Stomach smooth muscle (tissue), 2 donors: ENCODE results near the gene PNPLA6.
"Not testable (repeated sequence)": the region's sequence is repeated elsewhere in the genome, so short reads cannot be mapped to it uniquely, and the experiment has no call there.

Source experiments
- H3K27ac ChIP-seq: one replicate; pipeline ENCODE4 v1.7.0; 2013; ENCODE audit warnings: mild to moderate bottlenecking, low read length, inconsistent platforms
- H3K27me3 ChIP-seq, 2 donors: one replicate each; pipeline ENCODE4 v1.7.0; 2013; ENCODE audit warnings: low read length in 2 of 2; ENCODE audit not compliant: insufficient read depth in 2 of 2, control insufficient read depth in 1 of 2
- H3K36me3 ChIP-seq, 2 donors: one replicate each; pipeline ENCODE4 v1.7.0; 2013; ENCODE audit warnings: low read length in 2 of 2; ENCODE audit not compliant: control insufficient read depth in 2 of 2, insufficient read depth in 2 of 2
- H3K4me1 ChIP-seq: one replicate; pipeline ENCODE4 v1.7.0; 2013; ENCODE audit warnings: low read length; ENCODE audit not compliant: control insufficient read depth, insufficient read depth
- H3K4me3 ChIP-seq, 2 donors: one replicate each; pipeline ENCODE4 v1.7.0; 2013; ENCODE audit warnings: low read length in 2 of 2
- H3K9ac ChIP-seq, 2 donors: one replicate each; pipeline ENCODE4 v1.7.0; 2013; ENCODE audit warnings: low read length in 2 of 2, mild to moderate bottlenecking in 1 of 2
- H3K9me3 ChIP-seq, 2 donors: one replicate each; pipeline ENCODE4 v1.7.0; 2013; ENCODE audit warnings: low read length in 2 of 2; ENCODE audit not compliant: control insufficient read depth in 2 of 2
- donor health status: healthy.
- donor health status: Pancreatic carcinoma.

PNPLA6 gene

DNA sequence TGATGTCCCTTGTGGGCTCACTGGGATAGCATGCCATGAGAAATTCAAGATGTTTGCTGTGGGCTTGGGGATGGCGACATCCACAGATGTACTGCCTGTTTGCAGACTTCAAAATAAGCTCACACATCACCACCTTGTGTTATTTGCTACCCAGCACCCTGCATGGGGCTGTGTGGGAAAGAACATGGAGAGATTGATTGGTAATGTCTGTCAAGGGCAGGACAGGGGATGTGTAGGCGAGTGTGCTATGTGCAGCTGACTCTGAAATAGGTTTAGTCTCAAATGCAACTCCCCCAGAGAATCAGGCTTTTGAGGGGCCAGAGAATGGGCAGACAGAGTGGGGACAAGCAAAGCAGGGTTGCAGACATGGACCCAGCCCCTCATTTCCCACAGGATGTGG, 24.7 kb downstream of the PNPLA6 start:
- peaks cover 34 to 39% of the 10 kb centered on the region in 2 donors for H3K36me3 ChIP-seq
- H3K9ac ChIP-seq: no peak overlapping the region
- H3K4me3 ChIP-seq: no peak overlapping the region
- H3K9me3 ChIP-seq: no peaks in the 10 kb centered on the region
- H3K27ac ChIP-seq: no peak overlapping the region
- no peaks in the 10 kb centered on the region for H3K27me3 ChIP-seq
- H3K4me1 ChIP-seq: no peaks in the 10 kb centered on the region

DNA sequence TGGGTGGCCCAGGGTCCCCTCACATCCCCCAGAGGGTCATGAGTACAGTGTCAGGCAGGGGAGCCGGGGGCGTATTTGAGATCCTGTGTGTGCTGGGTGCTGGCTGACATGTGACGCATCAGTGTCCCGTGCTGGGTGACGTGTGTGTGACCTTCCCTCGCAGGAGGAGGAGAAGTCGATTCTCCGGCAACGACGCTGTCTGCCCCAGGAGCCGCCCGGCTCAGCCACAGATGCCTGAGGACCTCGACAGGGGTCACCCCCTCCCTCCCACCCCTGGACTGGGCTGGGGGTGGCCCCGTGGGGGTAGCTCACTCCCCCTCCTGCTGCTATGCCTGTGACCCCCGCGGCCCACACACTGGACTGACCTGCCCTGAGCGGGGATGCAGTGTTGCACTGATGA, 25.8 kb downstream of the PNPLA6 start:
- Histone ChIP-seq H3K36me3 (peaks cover 33 to 35% of the 10 kb centered on the region in 2 donors), H3K9ac (no peak overlapping the region), H3K27ac (no peak overlapping the region), H3K9me3 (no peaks in the 10 kb centered on the region), H3K4me3 (no peak overlapping the region), H3K4me1 (no peaks in the 10 kb centered on the region), H3K27me3 (no peaks in the 10 kb centered on the region)

DNA sequence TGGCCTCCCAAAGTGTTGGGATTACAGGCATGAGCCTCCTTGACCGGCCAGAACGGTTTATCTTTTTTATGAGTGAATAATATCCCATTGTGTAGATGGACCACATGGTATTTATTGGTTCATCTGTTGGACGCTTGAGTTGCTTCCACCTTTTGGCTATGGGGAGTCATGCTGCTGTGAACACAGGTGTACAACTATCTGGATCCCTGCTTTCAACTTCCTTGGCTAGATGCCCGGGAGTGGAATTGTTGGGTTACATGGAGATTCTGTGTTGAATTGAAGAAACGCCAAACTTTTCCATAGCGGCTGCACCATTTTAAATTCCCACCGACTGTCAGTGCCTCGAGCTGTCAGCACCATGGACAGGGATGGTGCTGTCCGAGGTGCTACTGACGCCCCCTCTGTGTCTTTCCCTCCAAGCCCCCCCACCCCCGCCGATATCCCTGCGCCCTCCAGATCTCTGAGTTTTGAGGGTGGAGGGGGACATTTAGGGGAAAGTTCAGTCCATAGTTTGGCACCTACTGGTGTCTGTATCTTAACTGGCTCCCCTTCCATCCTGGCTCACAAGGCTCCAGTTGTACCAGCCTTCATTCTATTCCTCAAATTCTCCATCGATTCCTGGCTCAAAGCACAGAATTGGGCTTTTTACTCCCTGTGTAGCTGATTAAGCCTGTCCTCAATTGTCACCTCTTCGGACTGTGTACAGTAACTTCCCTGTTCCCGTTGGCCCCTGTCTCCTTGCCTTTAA, 27.3 kb downstream of the PNPLA6 start:
- peaks cover 21 to 22% of the 10 kb centered on the region in 2 donors for H3K36me3 ChIP-seq
- no peak overlapping the region for H3K9ac ChIP-seq
- H3K9me3 ChIP-seq: no peaks in the 10 kb centered on the region
- no peak overlapping the region for H3K27ac ChIP-seq
- H3K4me1 ChIP-seq: no peaks in the 10 kb centered on the region
- no peaks in the 10 kb centered on the region for H3K27me3 ChIP-seq
- no peak overlapping the region for H3K4me3 ChIP-seq

DNA sequence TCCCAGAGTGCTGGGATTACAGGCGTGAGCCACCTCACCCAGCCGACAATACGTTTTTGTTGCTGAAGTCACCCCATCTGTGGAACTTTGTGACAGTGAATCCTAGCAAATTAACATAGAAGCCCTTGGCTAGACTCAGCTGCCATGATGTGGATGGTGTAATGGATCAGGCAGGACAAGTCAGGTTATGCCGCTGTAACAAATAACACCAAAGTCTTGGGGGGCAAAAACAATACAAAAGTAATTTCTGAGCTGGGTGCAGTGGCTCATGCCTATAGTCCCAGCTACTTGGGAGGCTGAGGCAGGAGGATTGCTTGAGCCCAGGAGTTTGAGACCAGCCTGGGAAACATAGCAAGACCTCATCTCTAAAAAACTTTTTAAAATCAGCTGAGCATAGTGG, 29.3 kb downstream of the PNPLA6 start:
- H3K9me3 ChIP-seq: no peaks in the 10 kb centered on the region
- H3K27ac ChIP-seq: no peak overlapping the region
- no peak overlapping the region for H3K4me3 ChIP-seq
- H3K9ac ChIP-seq: no peak overlapping the region
- H3K27me3 ChIP-seq: no peaks in the 10 kb centered on the region
- H3K36me3 ChIP-seq: peaks cover 6 to 10% of the 10 kb centered on the region in 2 donors
- H3K4me1 ChIP-seq: no peaks in the 10 kb centered on the region

DNA sequence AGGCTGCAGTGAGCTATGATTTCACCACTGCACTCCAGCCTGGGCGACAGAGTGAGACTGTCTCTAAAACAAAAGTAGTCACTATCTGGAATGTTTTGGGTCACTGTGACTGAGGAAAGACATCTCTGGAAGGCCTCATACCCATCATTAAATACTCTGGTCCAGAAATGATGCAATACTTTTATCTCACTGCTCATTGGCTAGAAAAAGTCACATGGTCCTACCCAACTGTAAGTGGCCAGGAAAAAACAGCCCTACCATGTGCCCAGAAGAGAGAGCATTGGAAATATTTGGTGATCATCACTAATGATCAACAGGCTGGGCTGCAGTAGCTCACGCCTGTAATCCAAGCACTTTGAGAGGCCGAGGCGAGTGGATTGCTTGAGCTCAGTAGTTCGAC, 29.8 kb downstream of the PNPLA6 start:
- Histone ChIP-seq H3K4me1 (no peaks in the 10 kb centered on the region), H3K27me3 (no peaks in the 10 kb centered on the region), H3K9ac (no peak overlapping the region), H3K36me3 (peaks cover 4 to 7% of the 10 kb centered on the region in 2 donors), H3K4me3 (no peak overlapping the region), H3K9me3 (no peaks in the 10 kb centered on the region), H3K27ac (no peak overlapping the region)

- no peak overlapping the region for H3K9ac ChIP-seq
- H3K4me3 ChIP-seq: no peak overlapping the region
- no peaks in the 10 kb centered on the region for H3K27me3 ChIP-seq
- H3K9me3 ChIP-seq: no peaks in the 10 kb centered on the region
- no peaks in the 10 kb centered on the region for H3K36me3 ChIP-seq
- no peaks in the 10 kb centered on the region for H3K4me1 ChIP-seq
- H3K27ac ChIP-seq: no peak overlapping the region
Measured at GRCh38 chr19:7570761-7571160, 35.2 kb downstream of the PNPLA6 start.

GRCh38 chr19:7575434-7576040, 40.0 kb downstream of the PNPLA6 start:
- Histone ChIP-seq H3K27ac (no peak overlapping the region), H3K9ac (no peak overlapping the region)

GRCh38 chr19:7577422-7577821, 41.9 kb downstream of the PNPLA6 start:
- not testable (repeated sequence) for H3K4me1 ChIP-seq, H3K27me3 ChIP-seq, H3K9me3 ChIP-seq, H3K4me3 ChIP-seq, H3K27ac ChIP-seq, H3K9ac ChIP-seq, H3K36me3 ChIP-seq

More at GRCh38 chr19:7575434-7576040, 40.0 kb downstream of the PNPLA6 start:
- no peaks in the 10 kb centered on the region for H3K9me3 ChIP-seq
- no peaks in the 10 kb centered on the region for H3K4me1 ChIP-seq
- H3K36me3 ChIP-seq: no peaks in the 10 kb centered on the region
- no peaks in the 10 kb centered on the region for H3K27me3 ChIP-seq
- H3K4me3 ChIP-seq: no peak overlapping the region

GRCh38 chr19:7578127-7578526, 42.6 kb downstream of the PNPLA6 start:
- no peak overlapping the region for H3K4me3 ChIP-seq
- H3K9ac ChIP-seq: no peak overlapping the region
- H3K27ac ChIP-seq: no peak overlapping the region
- H3K4me1 ChIP-seq: no peaks in the 10 kb centered on the region
- no peaks in the 10 kb centered on the region for H3K36me3 ChIP-seq
- no peaks in the 10 kb centered on the region for H3K27me3 ChIP-seq
- no peaks in the 10 kb centered on the region for H3K9me3 ChIP-seq

DNA sequence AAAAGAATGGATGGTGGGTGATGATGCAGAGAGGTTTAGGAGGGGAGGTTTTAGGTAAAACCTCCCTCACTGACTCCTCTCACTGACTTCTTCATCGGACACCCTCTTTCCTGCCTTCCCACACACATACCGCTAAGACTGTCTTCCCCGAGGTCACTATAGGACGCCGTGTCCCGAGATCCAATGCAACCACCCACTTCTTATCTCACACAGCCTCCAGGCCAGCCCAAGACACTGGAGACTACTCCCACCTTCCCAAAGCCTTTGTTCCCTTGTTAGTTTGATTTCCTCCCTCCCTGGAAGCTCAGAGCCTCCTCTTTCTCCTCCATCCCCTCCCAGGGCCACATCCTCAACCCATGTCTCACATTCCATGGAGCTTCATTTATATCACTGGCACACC, 43.7 kb downstream of the PNPLA6 start:
- H3K4me3 ChIP-seq: no peak overlapping the region
- no peaks in the 10 kb centered on the region for H3K9me3 ChIP-seq
- H3K27ac ChIP-seq: no peak overlapping the region
- no peaks in the 10 kb centered on the region for H3K27me3 ChIP-seq
- no peaks in the 10 kb centered on the region for H3K36me3 ChIP-seq
- no peak overlapping the region for H3K9ac ChIP-seq
- no peaks in the 10 kb centered on the region for H3K4me1 ChIP-seq

DNA sequence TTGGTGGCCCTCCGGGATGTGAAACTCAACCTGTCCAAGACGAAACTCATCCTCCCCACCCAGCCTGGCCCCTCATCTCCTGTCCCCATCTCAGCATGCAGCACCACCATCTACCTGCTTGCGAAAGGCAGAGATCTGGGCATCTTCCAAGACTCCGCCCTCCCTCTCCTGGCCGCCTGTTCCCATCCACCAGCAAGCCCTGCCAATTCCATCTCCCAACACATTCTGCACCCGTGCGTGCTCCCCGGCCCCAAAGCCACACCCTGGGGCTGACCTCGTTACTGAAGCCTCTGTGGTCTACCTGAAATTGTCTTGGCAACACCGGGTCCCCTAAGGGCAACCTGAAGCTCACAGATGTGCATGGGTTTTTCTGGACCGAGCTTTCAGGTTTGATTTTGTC, 46.9 kb downstream of the PNPLA6 start:
- no peaks in the 10 kb centered on the region for H3K9me3 ChIP-seq
- H3K36me3 ChIP-seq: no peaks in the 10 kb centered on the region
- no peak overlapping the region for H3K27ac ChIP-seq
- H3K4me1 ChIP-seq: no peaks in the 10 kb centered on the region
- H3K4me3 ChIP-seq: no peak overlapping the region
- H3K27me3 ChIP-seq: no peaks in the 10 kb centered on the region
- H3K9ac ChIP-seq: no peak overlapping the region
